H9 (cell line): ENCODE data around the gene ADORA1. TPM values are rescaled to one million over a fixed set of nuclear protein-coding genes. Genes with fewer than 3 reads are reported as not detected.

Experiments used
- DNase-seq: peaks from one replicate; pipeline ENCODE4 v3.0.0-alpha.2; 2017
- H2AFZ ChIP-seq: one replicate; pipeline ENCODE4 v1.6.1; 2013; ENCODE audit warnings: mild to moderate bottlenecking, low read length, control low read depth, moderate library complexity
- H2AK5ac ChIP-seq: 2 replicates; pipeline ENCODE4 v1.6.1; 2013; ENCODE audit warnings: low read length, control low read depth, mixed read lengths; ENCODE audit not compliant: insufficient read length
- H2BK120ac ChIP-seq: one replicate; pipeline ENCODE4 v1.6.1; 2013; ENCODE audit warnings: low read depth, mild to moderate bottlenecking, low read length, control low read depth, inconsistent platforms; ENCODE audit not compliant: poor library complexity, severe bottlenecking
- H2BK12ac ChIP-seq: 2 replicates; pipeline ENCODE4 v1.6.1; 2013; ENCODE audit warnings: low read length, control low read depth, mixed read lengths, low read depth; ENCODE audit not compliant: insufficient read length
- H2BK15ac ChIP-seq: 2 replicates; pipeline ENCODE4 v1.6.1; 2013; ENCODE audit warnings: low read depth, low read length, control low read depth
- H2BK20ac ChIP-seq: one replicate; pipeline ENCODE4 v1.6.1; 2013; ENCODE audit warnings: low read depth, mild to moderate bottlenecking, low read length, control low read depth, inconsistent platforms; ENCODE audit not compliant: poor library complexity, severe bottlenecking
- H2BK5ac ChIP-seq: 2 replicates; pipeline ENCODE4 v1.6.1; 2013; ENCODE audit warnings: low read length, control low read depth, mixed read lengths; ENCODE audit not compliant: insufficient read length
- H3K14ac ChIP-seq: 2 replicates; pipeline ENCODE4 v1.6.1; 2013; ENCODE audit warnings: low read length, control low read depth; ENCODE audit not compliant: insufficient read depth
- H3K18ac ChIP-seq: 2 replicates; pipeline ENCODE4 v1.6.1; 2013; ENCODE audit warnings: low read depth, mild to moderate bottlenecking, mixed read lengths, low read length, control low read depth; ENCODE audit not compliant: insufficient read length
- H3K23ac ChIP-seq: 2 replicates; pipeline ENCODE4 v1.6.1; 2013; ENCODE audit warnings: low read length, control low read depth, mixed read lengths, low read depth; ENCODE audit not compliant: insufficient read length
- H3K23me2 ChIP-seq: 2 replicates; pipeline ENCODE4 v1.6.1; 2013; ENCODE audit warnings: low read depth, mild to moderate bottlenecking, mixed read lengths, low read length, control low read depth; ENCODE audit not compliant: insufficient read length, poor library complexity, severe bottlenecking
- H3K27ac ChIP-seq: 2 replicates; pipeline ENCODE4 v1.5.1; 2013; ENCODE audit warnings: low read length, control low read depth, mixed read lengths, low read depth; ENCODE audit not compliant: insufficient read length
- H3K27me3 ChIP-seq: 2 replicates; pipeline ENCODE4 v1.6.1; 2013; ENCODE audit warnings: low read length, control low read depth, inconsistent platforms; ENCODE audit not compliant: insufficient read depth
- H3K4ac ChIP-seq: 2 replicates; pipeline ENCODE4 v1.6.1; 2013; ENCODE audit warnings: low read depth, mild to moderate bottlenecking, control low read depth, inconsistent platforms, low read length, moderate library complexity
- H3K4me1 ChIP-seq: 2 replicates; pipeline ENCODE4 v1.6.1; 2013; ENCODE audit warnings: low read length, control low read depth, inconsistent platforms; ENCODE audit not compliant: insufficient read depth
- H3K4me2 ChIP-seq: 2 replicates; pipeline ENCODE4 v1.6.1; 2013; ENCODE audit warnings: low read length, control low read depth, mixed read lengths; ENCODE audit not compliant: insufficient read length, insufficient read depth
- H3K56ac ChIP-seq: 2 replicates; pipeline ENCODE4 v1.6.1; 2013; ENCODE audit warnings: low read depth, mild to moderate bottlenecking, mixed read lengths, low read length, control low read depth; ENCODE audit not compliant: insufficient read length
- H3K79me1 ChIP-seq: 2 replicates; pipeline ENCODE4 v1.6.1; 2013; ENCODE audit warnings: low read depth, mild to moderate bottlenecking, moderate library complexity, low read length, control low read depth, inconsistent platforms; ENCODE audit not compliant: insufficient read depth, poor library complexity, severe bottlenecking
- H3K79me2 ChIP-seq: 2 replicates; pipeline ENCODE4 v1.6.1; 2013; ENCODE audit warnings: low read length, control low read depth, inconsistent platforms; ENCODE audit not compliant: insufficient read depth
- H3K9ac ChIP-seq: 2 replicates; pipeline ENCODE4 v1.6.1; 2013; ENCODE audit warnings: low read length, control low read depth, mixed read lengths; ENCODE audit not compliant: insufficient read length; ENCODE audit errors: extremely low read depth
- H3K9me3 ChIP-seq: one replicate; pipeline ENCODE4 v1.6.1; 2013; ENCODE audit warnings: low read depth, low read length, inconsistent platforms; ENCODE audit not compliant: control insufficient read depth
- H3T11ph ChIP-seq: one replicate; pipeline ENCODE4 v1.6.1; 2013; ENCODE audit warnings: mild to moderate bottlenecking, low read length, control low read depth, inconsistent platforms
- H4K20me1 ChIP-seq: one replicate; pipeline ENCODE4 v1.6.1; 2013; ENCODE audit not compliant: control insufficient read depth, insufficient read length, insufficient read depth
- H4K5ac ChIP-seq: 2 replicates; pipeline ENCODE4 v1.6.1; 2013; ENCODE audit warnings: low read depth, mild to moderate bottlenecking, mixed read lengths, low read length, control low read depth; ENCODE audit not compliant: insufficient read length
- H4K8ac ChIP-seq: replicated peaks from 2 replicates; pipeline ENCODE4 v1.6.1; 2013; ENCODE audit warnings: low read length, control low read depth, mixed read lengths, low read depth; ENCODE audit not compliant: insufficient read length
- H4K91ac ChIP-seq: 2 replicates; pipeline ENCODE4 v1.6.1; 2013; ENCODE audit warnings: low read depth, mild to moderate bottlenecking, moderate library complexity, mixed read lengths, low read length, control low read depth; ENCODE audit not compliant: insufficient read length
- H3K27ac Mint-ChIP-seq, 3 experiments: 2 replicates in 2 of 3; 3 replicates in 1 of 3; pipeline ENCODE4 v1.8.0; 2020 to 2021; ENCODE audit warnings: mixed read lengths in 3 of 3, mild to moderate bottlenecking in 1 of 3, moderate library complexity in 1 of 3
- H3K27me3 Mint-ChIP-seq: 2 replicates; pipeline ENCODE4 v1.8.0; 2021; ENCODE audit warnings: low read depth, mild to moderate bottlenecking, moderate library complexity, mixed read lengths
- H3K36me3 Mint-ChIP-seq, 3 experiments: 2 replicates in 2 of 3; 3 replicates in 1 of 3; pipeline ENCODE4 v1.8.0; 2020 to 2021; ENCODE audit warnings: low read depth in 3 of 3, mixed read lengths in 3 of 3; ENCODE audit not compliant: insufficient read depth in 1 of 3
- H3K4me1 Mint-ChIP-seq, 2 experiments: 2 replicates each; pipeline ENCODE4 v1.8.0; 2020; ENCODE audit warnings: mixed read lengths in 2 of 2
- H3K4me3 Mint-ChIP-seq, 2 experiments: 2 replicates in 1 of 2; 3 replicates in 1 of 2; pipeline ENCODE4 v1.8.0; 2020 to 2021; ENCODE audit warnings: mild to moderate bottlenecking in 2 of 2, mixed read lengths in 2 of 2, moderate library complexity in 1 of 2
- H3K9me3 Mint-ChIP-seq, 2 experiments: 2 replicates in 1 of 2; 3 replicates in 1 of 2; pipeline ENCODE4 v1.8.0; 2020; ENCODE audit warnings: mild to moderate bottlenecking in 2 of 2, mixed read lengths in 2 of 2, moderate library complexity in 1 of 2
- WGBS: extraction: QIAGEN DNeasy Blood & Tissue Kit; methylation state at CpG from one replicate; pipeline ENCODE4 v1.1.7; 2013; ENCODE audit warnings: missing lambda C conversion rate, low lambda C conversion rate, mixed read lengths; ENCODE audit not compliant: insufficient read length; ENCODE audit errors: extremely low coverage; 5-methylcytosine and 5-hydroxymethylcytosine counted together
- total RNA-seq: library from RNA; stranded (reverse); gene quantifications from 2 replicates; pipeline ENCODE4 v1.2.1, GENCODE V29; 2021
- TF ChIP-seq, protein P1 (sequence below): fragments of 200-600 bp; sonication (generic); conservative IDR thresholded peaks from 3 replicates; pipeline ENCODE4 v1.8.0; 2021; ENCODE audit warnings: antibody characterized with exemption, mild to moderate bottlenecking

Gene ADORA1
- total RNA-seq, 1 experiment from 2014 or later = 1.3 TPM

- Histone ChIP-seq H3K79me1 (no peaks in the 10 kb centered on the region), H2AK5ac (no peak overlapping the region), H4K5ac (no peak overlapping the region), H3K14ac (no peak overlapping the region), H3K23ac (no peak overlapping the region), H3K4ac (no peak overlapping the region), H3T11ph (no peak overlapping the region), H2BK15ac (no peak overlapping the region), H4K91ac (no peak overlapping the region), H3K23me2 (no peaks in the 10 kb centered on the region), H3K27me3 (no peaks in the 10 kb centered on the region), H2AFZ (no peak overlapping the region), H2BK12ac (no peak overlapping the region), H3K9me3 (no peaks in the 10 kb centered on the region), H4K20me1 (no peaks in the 10 kb centered on the region), H3K27ac (no peak overlapping the region), H2BK120ac (no peak overlapping the region), H3K4me2 (no peak overlapping the region), H3K56ac (no peak overlapping the region), H2BK20ac (no peak overlapping the region), H4K8ac (no peak overlapping the region), H3K4me1 (no peaks in the 10 kb centered on the region), H3K9ac (no peak overlapping the region), H2BK5ac (no peak overlapping the region), H3K79me2 (no peaks in the 10 kb centered on the region), H3K18ac (no peak overlapping the region)
- WGBS = no CpG with 5 or more reads among the region's 8 CpGs
- H3K27ac Mint-ChIP-seq = no peak overlapping the region; a peak in 1 of 7 replicates
- H3K4me3 Mint-ChIP-seq = no peak overlapping the region
- H3K27me3 Mint-ChIP-seq = peaks cover 4% of the 10 kb centered on the region
- TF ChIP-seq, protein P1, sequence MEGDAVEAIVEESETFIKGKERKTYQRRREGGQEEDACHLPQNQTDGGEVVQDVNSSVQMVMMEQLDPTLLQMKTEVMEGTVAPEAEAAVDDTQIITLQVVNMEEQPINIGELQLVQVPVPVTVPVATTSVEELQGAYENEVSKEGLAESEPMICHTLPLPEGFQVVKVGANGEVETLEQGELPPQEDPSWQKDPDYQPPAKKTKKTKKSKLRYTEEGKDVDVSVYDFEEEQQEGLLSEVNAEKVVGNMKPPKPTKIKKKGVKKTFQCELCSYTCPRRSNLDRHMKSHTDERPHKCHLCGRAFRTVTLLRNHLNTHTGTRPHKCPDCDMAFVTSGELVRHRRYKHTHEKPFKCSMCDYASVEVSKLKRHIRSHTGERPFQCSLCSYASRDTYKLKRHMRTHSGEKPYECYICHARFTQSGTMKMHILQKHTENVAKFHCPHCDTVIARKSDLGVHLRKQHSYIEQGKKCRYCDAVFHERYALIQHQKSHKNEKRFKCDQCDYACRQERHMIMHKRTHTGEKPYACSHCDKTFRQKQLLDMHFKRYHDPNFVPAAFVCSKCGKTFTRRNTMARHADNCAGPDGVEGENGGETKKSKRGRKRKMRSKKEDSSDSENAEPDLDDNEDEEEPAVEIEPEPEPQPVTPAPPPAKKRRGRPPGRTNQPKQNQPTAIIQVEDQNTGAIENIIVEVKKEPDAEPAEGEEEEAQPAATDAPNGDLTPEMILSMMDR = peak; percentile 98
- H3K4me1 Mint-ChIP-seq = peaks cover 15 to 17% of the 10 kb centered on the region in 2 experiments
- no peaks in the 10 kb centered on the region for H3K9me3 Mint-ChIP-seq
- no peaks in the 10 kb centered on the region for H3K36me3 Mint-ChIP-seq
- DNase-seq = peak; percentile 88
Measured at GRCh38 chr1:203172184-203173010, 44.9 kb downstream of the ADORA1 start.
